Measurements from ENCODE around the gene RTP4.

DNA sequence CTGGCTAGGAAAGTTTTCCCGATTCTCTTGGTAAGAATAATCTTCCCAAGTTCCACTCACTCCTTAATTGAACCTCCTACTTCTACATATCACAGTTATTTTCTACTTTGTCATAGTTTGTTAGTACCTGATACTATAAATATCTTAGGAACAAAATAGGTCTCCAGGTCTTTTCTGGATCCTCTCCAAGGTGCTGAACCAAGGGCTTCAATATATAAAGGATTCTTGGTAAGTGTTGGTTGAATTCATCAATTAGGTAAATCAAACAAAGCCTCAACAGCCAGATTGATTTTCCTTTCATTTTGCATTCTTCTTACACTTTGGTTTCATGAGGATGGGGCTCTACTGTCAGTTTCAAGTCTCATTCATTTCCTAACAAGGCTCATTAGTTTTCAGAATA lies 27.6 kb upstream of the RTP4 start:
- TF ChIP-seq, protein P1, sequence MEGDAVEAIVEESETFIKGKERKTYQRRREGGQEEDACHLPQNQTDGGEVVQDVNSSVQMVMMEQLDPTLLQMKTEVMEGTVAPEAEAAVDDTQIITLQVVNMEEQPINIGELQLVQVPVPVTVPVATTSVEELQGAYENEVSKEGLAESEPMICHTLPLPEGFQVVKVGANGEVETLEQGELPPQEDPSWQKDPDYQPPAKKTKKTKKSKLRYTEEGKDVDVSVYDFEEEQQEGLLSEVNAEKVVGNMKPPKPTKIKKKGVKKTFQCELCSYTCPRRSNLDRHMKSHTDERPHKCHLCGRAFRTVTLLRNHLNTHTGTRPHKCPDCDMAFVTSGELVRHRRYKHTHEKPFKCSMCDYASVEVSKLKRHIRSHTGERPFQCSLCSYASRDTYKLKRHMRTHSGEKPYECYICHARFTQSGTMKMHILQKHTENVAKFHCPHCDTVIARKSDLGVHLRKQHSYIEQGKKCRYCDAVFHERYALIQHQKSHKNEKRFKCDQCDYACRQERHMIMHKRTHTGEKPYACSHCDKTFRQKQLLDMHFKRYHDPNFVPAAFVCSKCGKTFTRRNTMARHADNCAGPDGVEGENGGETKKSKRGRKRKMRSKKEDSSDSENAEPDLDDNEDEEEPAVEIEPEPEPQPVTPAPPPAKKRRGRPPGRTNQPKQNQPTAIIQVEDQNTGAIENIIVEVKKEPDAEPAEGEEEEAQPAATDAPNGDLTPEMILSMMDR (IDR thresholded peaks at IDR 0.05): no peak
- TF ChIP-seq POLR2A (IDR thresholded peaks at IDR 0.05): no peak

Data from prostate gland (tissue), 2 donors.